Left lung (tissue), 10 donors: ENCODE measurements around the gene GDPD4. TPM values are rescaled to one million over a fixed set of nuclear protein-coding genes. Genes with fewer than 3 reads are reported as not detected.

Experiments used
- ATAC-seq: fragments of 200-7000 bp; cut with Tn5 transposase; one replicate; pipeline ENCODE4 v1.9.1; 2020; ENCODE audit warnings: moderate library complexity
- DNase-seq, 4 donors: peaks; one replicate each; pipeline ENCODE4 v3.0.0-alpha.2; 2013 to 2020
- H3K27ac ChIP-seq, 2 donors: fragments of 200-600 bp; sonication (generic) in 1 of 2; one replicate each; pipeline versions ENCODE4 v1.5.0 to v1.8.0; 2020 to 2021
- H3K27me3 ChIP-seq, 2 donors: fragments of 200-600 bp; sonication (generic) in 1 of 2; one replicate each; pipeline versions ENCODE4 v1.5.0 to v1.8.0; 2020 to 2021
- H3K36me3 ChIP-seq, 2 donors: fragments of 200-600 bp; sonication (generic) in 1 of 2; one replicate each; pipeline versions ENCODE4 v1.5.0 to v1.8.0; 2020 to 2021
- H3K4me1 ChIP-seq, 2 donors: fragments of 200-600 bp; one replicate each; pipeline ENCODE4 v1.8.0; 2021
- H3K4me3 ChIP-seq, 2 donors: fragments of 200-600 bp; sonication (generic) in 1 of 2; one replicate each; pipeline versions ENCODE4 v1.5.0 to v1.8.0; 2020 to 2021; ENCODE audit warnings: mild to moderate bottlenecking in 1 of 2
- H3K9me3 ChIP-seq, 2 donors: fragments of 200-600 bp; sonication (generic) in 1 of 2; one replicate each; pipeline versions ENCODE4 v1.5.0 to v1.8.0; 2020 to 2021
- CTCF ChIP-seq, 2 donors: fragments of 200-600 bp; sonication (generic) in 1 of 2; IDR thresholded peaks; one replicate each; pipeline versions ENCODE4 v1.5.0 to v1.8.0; 2021; ENCODE audit warnings: antibody characterized with exemption in 2 of 2
- intact Hi-C, 2 donors: fragments of 100-400 bp; cut with DNase I; formaldehyde crosslinking; loops; one replicate each; pipeline versions ENCODE4 v1.11.2 to v1.14.2; 2022
- polyA plus RNA-seq, 6 donors: library from polyadenylated mRNA; unstranded; fragments of 120-200 nt; gene quantifications; one replicate each; pipeline ENCODE4 v1.2.1, GENCODE V29; 2013; ENCODE audit not compliant: insufficient read length in 6 of 6
- total RNA-seq, 2 donors: library from RNA; stranded (reverse); fragmentation: NEBNext Ultra II Directional; extraction: Animal tissue kit (Norgen Biotek cat#: 25700); gene quantifications; one replicate each; pipeline ENCODE4 v1.2.1, GENCODE V29; 2021
- donor health status: DM: no; HTN: yes; CAD: no.
- donor health status: DM: no; HTN: no; CAD: no.

GDPD4 gene
- total and polyA plus RNA-seq, 8 donors = 0.34 to 0.78 (median 0.55) TPM; not detected in 2

- no peak for TF ChIP-seq CTCF (IDR thresholded peaks at IDR 0.05)
- Histone ChIP-seq H3K27ac (no peak overlapping the region), H3K27me3 (no peaks in the 10 kb centered on the region), H3K9me3 (no peaks in the 10 kb centered on the region), H3K4me3 (no peak overlapping the region), H3K4me1 (no peaks in the 10 kb centered on the region), H3K36me3 (peaks cover 0 to 13% of the 10 kb centered on the region in 2 donors)
- ATAC-seq = no peak
- no peak for DNase-seq
- intact Hi-C loops = no loop called here
These were observed 86.4 kb downstream of the GDPD4 start for GRCh38 chr11:77215106-77215505.

GRCh38 chr11:77214557-77214956 lies 86.9 kb downstream of the GDPD4 start:
- no peak for DNase-seq
- Histone ChIP-seq H3K4me3 (no peak overlapping the region), H3K27me3 (no peaks in the 10 kb centered on the region), H3K9me3 (no peaks in the 10 kb centered on the region), H3K4me1 (no peaks in the 10 kb centered on the region), H3K27ac (no peak overlapping the region), H3K36me3 (peaks cover 0 to 13% of the 10 kb centered on the region in 2 donors)
- no peak for ATAC-seq
- intact Hi-C loops = no loop called here
- no peak for TF ChIP-seq CTCF (IDR thresholded peaks at IDR 0.05)

GRCh38 chr11:77213589-77214428 lies 87.7 kb downstream of the GDPD4 start:
- DNase-seq = no peak
- Histone ChIP-seq H3K4me3 (no peak overlapping the region), H3K27me3 (no peaks in the 10 kb centered on the region), H3K27ac (no peak overlapping the region), H3K9me3 (no peaks in the 10 kb centered on the region), H3K36me3 (peaks cover 0 to 13% of the 10 kb centered on the region in 2 donors), H3K4me1 (no peaks in the 10 kb centered on the region)
- no peak for ATAC-seq
- TF ChIP-seq CTCF (IDR thresholded peaks at IDR 0.05) = no peak
- intact Hi-C loops = no loop called here

GRCh38 chr11:77213029-77213579 lies 88.4 kb downstream of the GDPD4 start:
- Histone ChIP-seq H3K9me3 (no peaks in the 10 kb centered on the region), H3K4me3 (no peak overlapping the region), H3K36me3 (peaks cover 0 to 13% of the 10 kb centered on the region in 2 donors), H3K27me3 (no peaks in the 10 kb centered on the region), H3K4me1 (no peaks in the 10 kb centered on the region), H3K27ac (no peak overlapping the region)
- ATAC-seq = no peak
- DNase-seq = no peak
- TF ChIP-seq CTCF (IDR thresholded peaks at IDR 0.05) = no peak
- intact Hi-C loops = no loop called here

GRCh38 chr11:77212314-77213007 lies 89.0 kb downstream of the GDPD4 start:
- intact Hi-C loops = no loop called here
- TF ChIP-seq CTCF (IDR thresholded peaks at IDR 0.05) = no peak
- Histone ChIP-seq H3K27ac (no peak overlapping the region), H3K4me1 (no peaks in the 10 kb centered on the region), H3K4me3 (no peak overlapping the region), H3K9me3 (no peaks in the 10 kb centered on the region), H3K36me3 (peaks cover 0 to 13% of the 10 kb centered on the region in 2 donors), H3K27me3 (no peaks in the 10 kb centered on the region)
- DNase-seq = no peak
- no peak for ATAC-seq
